22Rv1 (cell line): Measurements from ENCODE around the gene LDB3.

ENCODE experiments used
- H3K27ac ChIP-seq: fragments of 450-650 bp; 2 replicates; pipeline ENCODE4 v1.5.1; 2017
- ZFX ChIP-seq: fragments of 450-650 bp; IDR thresholded peaks from 2 replicates; pipeline ENCODE4 v1.6.1; 2017; ENCODE audit warnings: antibody characterized with exemption, borderline replicate concordance
- TF ChIP-seq, protein P1 (sequence below): fragments of 450-650 bp; IDR thresholded peaks from 2 replicates; pipeline ENCODE4 v1.5.1; 2017; ENCODE audit warnings: mild to moderate bottlenecking

Gene LDB3

DNA sequence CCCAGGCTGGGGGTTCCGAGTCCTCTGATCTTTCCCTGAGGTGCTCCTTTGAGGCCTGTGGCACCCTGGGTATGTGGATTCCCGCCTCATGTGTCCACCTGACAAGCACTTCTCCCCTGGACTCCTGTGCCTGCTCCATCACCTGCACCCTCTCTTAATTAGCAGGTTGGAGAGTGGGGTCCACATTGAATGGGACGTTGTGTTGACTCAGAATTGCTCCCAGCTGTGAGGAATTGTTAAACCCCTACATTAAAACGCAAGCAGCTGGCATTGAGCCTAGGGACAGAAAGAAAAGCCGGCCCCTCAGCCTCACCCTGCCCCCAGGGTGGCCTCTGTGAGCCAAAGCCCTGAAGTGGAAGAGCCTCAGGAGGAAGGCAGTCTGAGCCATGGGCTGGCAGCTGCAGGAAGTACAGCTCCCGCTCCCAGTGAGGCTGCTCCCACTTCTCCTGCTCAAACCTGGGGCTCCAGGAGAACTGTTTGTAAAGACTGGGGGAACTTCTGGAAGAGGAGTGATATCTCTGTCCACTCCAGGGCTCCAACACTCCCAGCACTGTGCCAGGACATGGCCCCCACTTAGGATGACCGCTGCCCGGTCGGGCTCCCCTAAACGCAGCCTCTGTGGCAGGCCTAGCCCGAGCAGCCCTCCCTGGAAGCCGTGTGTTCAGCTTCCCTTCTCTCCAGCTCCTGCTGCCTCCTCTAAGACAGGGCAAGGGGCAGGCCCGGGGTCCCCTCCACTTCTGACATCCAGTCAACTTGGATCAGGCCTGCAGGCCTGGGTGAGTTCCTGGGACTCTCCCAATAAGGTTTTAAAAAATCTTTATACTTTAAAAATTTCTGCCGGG is 15.7 kb upstream of the LDB3 start:
- H3K27ac ChIP-seq: no peak overlapping the region
- TF ChIP-seq, protein P1, sequence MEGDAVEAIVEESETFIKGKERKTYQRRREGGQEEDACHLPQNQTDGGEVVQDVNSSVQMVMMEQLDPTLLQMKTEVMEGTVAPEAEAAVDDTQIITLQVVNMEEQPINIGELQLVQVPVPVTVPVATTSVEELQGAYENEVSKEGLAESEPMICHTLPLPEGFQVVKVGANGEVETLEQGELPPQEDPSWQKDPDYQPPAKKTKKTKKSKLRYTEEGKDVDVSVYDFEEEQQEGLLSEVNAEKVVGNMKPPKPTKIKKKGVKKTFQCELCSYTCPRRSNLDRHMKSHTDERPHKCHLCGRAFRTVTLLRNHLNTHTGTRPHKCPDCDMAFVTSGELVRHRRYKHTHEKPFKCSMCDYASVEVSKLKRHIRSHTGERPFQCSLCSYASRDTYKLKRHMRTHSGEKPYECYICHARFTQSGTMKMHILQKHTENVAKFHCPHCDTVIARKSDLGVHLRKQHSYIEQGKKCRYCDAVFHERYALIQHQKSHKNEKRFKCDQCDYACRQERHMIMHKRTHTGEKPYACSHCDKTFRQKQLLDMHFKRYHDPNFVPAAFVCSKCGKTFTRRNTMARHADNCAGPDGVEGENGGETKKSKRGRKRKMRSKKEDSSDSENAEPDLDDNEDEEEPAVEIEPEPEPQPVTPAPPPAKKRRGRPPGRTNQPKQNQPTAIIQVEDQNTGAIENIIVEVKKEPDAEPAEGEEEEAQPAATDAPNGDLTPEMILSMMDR: no peak
- TF ChIP-seq ZFX: no peak

GRCh38 chr10:86653379-86653778 is 14.9 kb upstream of the LDB3 start:
- no peak overlapping the region for H3K27ac ChIP-seq
- TF ChIP-seq, protein P1: no peak
- no peak for TF ChIP-seq ZFX

DNA sequence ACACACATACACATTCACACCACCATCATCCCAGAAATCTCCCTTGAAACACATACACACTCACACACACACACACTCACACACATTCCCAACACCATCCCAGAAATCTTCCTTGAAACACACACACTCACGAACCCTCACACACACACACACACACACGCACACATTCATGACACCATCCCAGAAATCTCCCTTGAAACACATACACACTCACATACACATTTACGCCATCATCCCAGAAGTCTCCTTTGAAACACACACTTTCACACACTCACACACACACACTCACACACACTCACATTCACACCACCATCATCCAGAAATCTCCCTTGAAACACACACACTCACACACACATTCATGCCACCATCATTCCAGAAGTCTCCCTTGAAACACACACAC is 14.3 kb upstream of the LDB3 start:
- TF ChIP-seq, protein P1: no peak
- TF ChIP-seq ZFX: no peak
- no peak overlapping the region for H3K27ac ChIP-seq

- TF ChIP-seq ZFX: no peak
- TF ChIP-seq, protein P1: no peak
- no peak within 1 kb of the TSS for H3K27ac ChIP-seq
Observed at GRCh38 chr10:86654411-86655172, 13.7 kb upstream of the LDB3 start, which contains the start of gene OPN4. OPN4 (plus strand) TSS chr10:86654547; CDS start chr10:86654784, 237 bp downstream.

DNA sequence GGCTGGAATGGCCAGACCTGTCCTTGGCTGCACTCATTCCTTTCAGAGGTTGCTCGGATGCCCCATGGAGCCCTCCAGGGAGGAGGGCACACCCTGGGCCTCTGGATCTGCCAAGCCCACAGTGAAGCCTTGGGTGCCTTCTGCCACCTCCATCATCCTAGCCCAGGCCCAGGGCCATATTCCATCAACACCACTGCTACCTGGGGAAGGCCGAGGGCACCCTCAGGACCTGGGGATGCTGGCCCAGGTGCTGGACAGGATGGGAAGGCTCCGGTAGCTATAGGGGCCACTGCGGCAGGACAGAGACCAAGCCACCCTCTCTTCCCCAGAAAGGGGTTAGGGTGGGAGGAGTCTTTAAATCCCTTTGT is 13.2 kb upstream of the LDB3 start:
- TF ChIP-seq ZFX: no peak
- TF ChIP-seq, protein P1: no peak
- no peak overlapping the region for H3K27ac ChIP-seq

GRCh38 chr10:86655596-86655995 is 12.7 kb upstream of the LDB3 start:
- no peak overlapping the region for H3K27ac ChIP-seq
- TF ChIP-seq ZFX: no peak
- TF ChIP-seq, protein P1: no peak

GRCh38 chr10:86657011-86657395 is 11.3 kb upstream of the LDB3 start:
- TF ChIP-seq ZFX: no peak
- TF ChIP-seq, protein P1: no peak
- no peak overlapping the region for H3K27ac ChIP-seq
